GM23338 (cell line): ENCODE measurements around the gene PPL.

Experiments used
- CREB1 ChIP-seq: fragments of 250-450 bp; sonication (Bioruptor Pico); IDR thresholded peaks from 2 replicates; pipeline ENCODE4 v1.5.0; 2020; ENCODE audit warnings: low read depth, mild to moderate bottlenecking, moderate library complexity
- EZH2 ChIP-seq: fragments of 200-600 bp; sonication (generic); IDR thresholded peaks from one replicate; pipeline ENCODE4 v1.8.0; 2017; ENCODE audit warnings: antibody characterized with exemption, mild to moderate bottlenecking, low read depth; ENCODE audit not compliant: unreplicated experiment
- TF ChIP-seq, protein P1 (sequence below), 2 experiments: fragments of 200-600 bp in 1 of 2; sonication (generic) in 1 of 2; conservative IDR thresholded peaks; 2 replicates each; pipeline versions ENCODE4 v1.5.1 to v1.6.1; 2016 to 2017; ENCODE audit warnings: antibody characterized with exemption in 2 of 2, low read depth in 2 of 2, mild to moderate bottlenecking in 2 of 2, moderate library complexity in 1 of 2

DNA sequence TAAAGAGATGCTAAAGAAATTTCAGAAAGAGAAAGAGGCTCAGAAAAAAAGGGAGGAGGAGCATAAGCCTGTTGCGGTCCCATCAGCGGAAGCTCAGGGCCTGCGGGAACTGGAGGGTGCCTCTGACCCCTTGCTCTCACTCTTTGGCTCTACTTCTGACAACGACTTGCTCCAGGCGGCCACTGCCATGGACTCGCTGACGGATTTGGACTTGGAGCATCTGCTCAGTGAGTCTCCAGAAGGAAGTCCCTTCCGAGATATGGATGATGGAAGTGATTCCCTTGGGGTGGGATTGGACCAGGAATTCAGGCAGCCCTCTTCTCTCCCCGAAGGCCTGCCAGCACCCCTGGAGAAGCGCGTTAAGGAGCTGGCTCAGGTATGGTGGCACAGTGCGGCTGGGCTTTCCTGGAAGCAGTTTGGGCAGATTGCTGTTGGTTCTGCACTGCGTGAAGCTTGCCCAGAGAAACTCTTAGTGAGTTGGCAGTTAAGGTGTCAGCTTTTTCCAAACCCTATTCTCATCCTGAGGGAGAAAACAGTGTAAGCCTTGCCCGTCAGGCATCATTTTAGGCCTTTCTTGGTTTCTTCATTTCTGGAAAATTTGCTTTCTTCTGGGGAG is 76.1 kb downstream of the PPL start:
- no peak for TF ChIP-seq EZH2
- no peak for TF ChIP-seq CREB1 (CRISPR knock-in tag)
- TF ChIP-seq, protein P1, sequence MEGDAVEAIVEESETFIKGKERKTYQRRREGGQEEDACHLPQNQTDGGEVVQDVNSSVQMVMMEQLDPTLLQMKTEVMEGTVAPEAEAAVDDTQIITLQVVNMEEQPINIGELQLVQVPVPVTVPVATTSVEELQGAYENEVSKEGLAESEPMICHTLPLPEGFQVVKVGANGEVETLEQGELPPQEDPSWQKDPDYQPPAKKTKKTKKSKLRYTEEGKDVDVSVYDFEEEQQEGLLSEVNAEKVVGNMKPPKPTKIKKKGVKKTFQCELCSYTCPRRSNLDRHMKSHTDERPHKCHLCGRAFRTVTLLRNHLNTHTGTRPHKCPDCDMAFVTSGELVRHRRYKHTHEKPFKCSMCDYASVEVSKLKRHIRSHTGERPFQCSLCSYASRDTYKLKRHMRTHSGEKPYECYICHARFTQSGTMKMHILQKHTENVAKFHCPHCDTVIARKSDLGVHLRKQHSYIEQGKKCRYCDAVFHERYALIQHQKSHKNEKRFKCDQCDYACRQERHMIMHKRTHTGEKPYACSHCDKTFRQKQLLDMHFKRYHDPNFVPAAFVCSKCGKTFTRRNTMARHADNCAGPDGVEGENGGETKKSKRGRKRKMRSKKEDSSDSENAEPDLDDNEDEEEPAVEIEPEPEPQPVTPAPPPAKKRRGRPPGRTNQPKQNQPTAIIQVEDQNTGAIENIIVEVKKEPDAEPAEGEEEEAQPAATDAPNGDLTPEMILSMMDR (conservative IDR thresholded peaks at IDR 0.05; ENCODE audit: low read depth in 2 of 2): no peak
